Fibroblast of lung (primary cell): ENCODE measurements around the gene WASL. TPM values are rescaled to one million over a fixed set of nuclear protein-coding genes. Genes with fewer than 3 reads are reported as not detected.
A peak's percentile ranks its signal among the peaks of the same experiment; 100 is the strongest.

ENCODE experiments used
- DNase-seq, 2 donors: peaks; one replicate each; pipeline versions ENCODE4 v3.0.0 to v3.0.0-alpha.2; 2010; ENCODE audit warnings: low read depth in 2 of 2
- H2AFZ ChIP-seq: 2 replicates; pipeline ENCODE4 v1.5.1; 2012; ENCODE audit warnings: low read length, control low read depth, inconsistent platforms
- H3K27ac ChIP-seq: 2 replicates; pipeline ENCODE4 v1.5.1; 2011; ENCODE audit warnings: low read length, control low read depth; ENCODE audit not compliant: insufficient read depth
- H3K27me3 ChIP-seq: 2 replicates; pipeline ENCODE4 v1.5.1; 2011; ENCODE audit warnings: mild to moderate bottlenecking, low read length; ENCODE audit not compliant: control insufficient read depth, insufficient read depth
- H3K36me3 ChIP-seq: 2 replicates; pipeline ENCODE4 v1.5.1; 2011; ENCODE audit warnings: low read length; ENCODE audit not compliant: control insufficient read depth, insufficient read depth
- H3K4me1 ChIP-seq: 2 replicates; pipeline ENCODE4 v1.5.1; 2011; ENCODE audit warnings: low read length; ENCODE audit not compliant: control insufficient read depth, insufficient read depth; ENCODE audit errors: extremely low read depth
- H3K4me2 ChIP-seq: 2 replicates; pipeline ENCODE4 v1.5.1; 2011; ENCODE audit warnings: low read length, control low read depth; ENCODE audit not compliant: insufficient read depth; ENCODE audit errors: extremely low read depth
- H3K4me3 ChIP-seq, 4 experiments: fragments of 200-600 bp in 1 of 4; sonication (generic) in 1 of 4; replicated peaks in 1 of 4; 2 replicates each; pipeline ENCODE4 v1.5.1; 2011 to 2016; ENCODE audit warnings: low read length in 4 of 4, low read depth in 3 of 4, mild to moderate bottlenecking in 3 of 4, control low read depth in 2 of 4, inconsistent platforms in 1 of 4, mixed read lengths in 1 of 4; ENCODE audit not compliant: insufficient read depth in 1 of 4; ENCODE audit errors: control extremely low read depth in 1 of 4
- H3K79me2 ChIP-seq: 2 replicates; pipeline ENCODE4 v1.5.1; 2012; ENCODE audit warnings: mild to moderate bottlenecking, low read length, inconsistent platforms; ENCODE audit not compliant: control insufficient read depth, insufficient read depth
- H3K9ac ChIP-seq: 2 replicates; pipeline ENCODE4 v1.5.1; 2011; ENCODE audit warnings: mild to moderate bottlenecking, low read length, control low read depth; ENCODE audit not compliant: insufficient read depth
- H3K9me3 ChIP-seq: 2 replicates; pipeline ENCODE4 v1.5.1; 2012; ENCODE audit warnings: low read depth, low read length; ENCODE audit not compliant: control insufficient read depth, insufficient read depth
- H4K20me1 ChIP-seq: 2 replicates; pipeline ENCODE4 v1.5.1; 2011; ENCODE audit warnings: low read length; ENCODE audit not compliant: control insufficient read depth, insufficient read depth; ENCODE audit errors: extremely low read depth
- CTCF ChIP-seq, 2 donors: IDR thresholded peaks in 1 of 2; conservative IDR thresholded peaks in 1 of 2; 1 replicate in 1 of 2; 2 replicates in 1 of 2; pipeline ENCODE4 v1.5.1; 2011 to 2012; ENCODE audit warnings: low read length in 2 of 2, control low read depth in 1 of 2, inconsistent platforms in 1 of 2, low read depth in 1 of 2, mild to moderate bottlenecking in 1 of 2
- EZH2 ChIP-seq: IDR thresholded peaks from 2 replicates; pipeline ENCODE4 v1.5.1; 2012; ENCODE audit warnings: low read length, control low read depth, mild to moderate bottlenecking; ENCODE audit errors: missing control alignments
- polyA plus RNA-seq, 2 donors: library from polyadenylated mRNA; depleted of rRNA in 1 of 2; stranded (reverse) in 1 of 2; unstranded in 1 of 2; fragments of >200 nt; gene quantifications; 2 replicates each; pipeline ENCODE4 v1.2.1, GENCODE V29; 2011 to 2012; ENCODE audit warnings: missing spikeins in 1 of 2
- total RNA-seq: library from RNA; depleted of rRNA; stranded (reverse); fragments of >200 nt; gene quantifications from 2 replicates; pipeline ENCODE4 v1.2.1, GENCODE V29; 2014

Gene WASL
- total and polyA plus RNA-seq, 2 donors (not counting 1 experiment from before 2014, with no cell fraction given), result 15.4 to 21.0 TPM

GRCh38 chr7:123746931-123747488 lies 1.8 kb downstream of the WASL start:
- Histone ChIP-seq H4K20me1 (peaks cover under 1% of the 10 kb centered on the region), H2AFZ (no peak overlapping the region), H3K27me3 (no peaks in the 10 kb centered on the region), H3K9ac (no peak overlapping the region), H3K27ac (peak overlapping the region; percentile 85), H3K4me2 (peak overlapping the region; percentile 80), H3K79me2 (peaks cover 61% of the 10 kb centered on the region), H3K9me3 (no peaks in the 10 kb centered on the region), H3K4me1 (no peaks in the 10 kb centered on the region), H3K4me3 (peak overlapping the region; percentile 87 to 93 (median 91)), H3K36me3 (no peaks in the 10 kb centered on the region)
- no peak for DNase-seq
- TF ChIP-seq EZH2, result no peak
- no peak for TF ChIP-seq CTCF (conservative IDR thresholded peaks at IDR 0.05 in 1 of 2, IDR thresholded peaks at IDR 0.05 in 1 of 2; ENCODE audit: low read depth in 1 of 2, low read length in 2 of 2)

GRCh38 chr7:123746055-123746454 lies 2.7 kb downstream of the WASL start:
- Histone ChIP-seq H4K20me1 (peaks cover 2% of the 10 kb centered on the region), H3K36me3 (no peaks in the 10 kb centered on the region), H3K9me3 (no peaks in the 10 kb centered on the region), H3K4me1 (no peaks in the 10 kb centered on the region), H3K4me3 (peak overlapping the region in 3 of 4 experiments; percentile 90 to 93 (median 92)), H3K79me2 (peaks cover 69% of the 10 kb centered on the region), H2AFZ (no peak overlapping the region), H3K9ac (no peak overlapping the region), H3K4me2 (peak overlapping the region; percentile 15), H3K27me3 (no peaks in the 10 kb centered on the region), H3K27ac (no peak overlapping the region)
- TF ChIP-seq EZH2 (no peak), CTCF (conservative IDR thresholded peaks at IDR 0.05 in 1 of 2, IDR thresholded peaks at IDR 0.05 in 1 of 2; ENCODE audit: low read depth in 1 of 2, low read length in 2 of 2) (no peak)
- DNase-seq, result no peak

GRCh38 chr7:123745437-123745836 lies 3.4 kb downstream of the WASL start:
- Histone ChIP-seq H3K36me3 (no peaks in the 10 kb centered on the region), H3K27ac (no peak overlapping the region)

More at GRCh38 chr7:123745437-123745836, 3.4 kb downstream of the WASL start:
- Histone ChIP-seq H3K4me3 (no peak overlapping the region), H3K27me3 (no peaks in the 10 kb centered on the region), H4K20me1 (peaks cover 2% of the 10 kb centered on the region), H3K9me3 (no peaks in the 10 kb centered on the region), H3K9ac (no peak overlapping the region), H3K4me1 (no peaks in the 10 kb centered on the region), H3K4me2 (no peak overlapping the region), H3K79me2 (peaks cover 76% of the 10 kb centered on the region), H2AFZ (no peak overlapping the region)
- DNase-seq, result no peak
- TF ChIP-seq CTCF (conservative IDR thresholded peaks at IDR 0.05 in 1 of 2, IDR thresholded peaks at IDR 0.05 in 1 of 2; ENCODE audit: low read depth in 1 of 2, low read length in 2 of 2) (no peak), EZH2 (no peak)
